ENCODE measurements around the gene TRIM43. TPM values are rescaled to one million over a fixed set of nuclear protein-coding genes. Genes with fewer than 3 reads are reported as not detected.
A peak's percentile ranks its signal among the peaks of the same experiment; 100 is the strongest.
"Not testable (repeated sequence)": the region's sequence is repeated elsewhere in the genome, so short reads cannot be mapped to it uniquely, and the experiment has no call there.

The TRIM43 gene
- polyA plus RNA-seq (ENCODE audit: insufficient read depth in 1 of 5, insufficient read length in 5 of 5, low replicate concordance in 1 of 5): not detected
- long read RNA-seq, donor 1: 0 reads
- long read RNA-seq, donor 2: 0 reads
- long read RNA-seq, donor 3: 0 reads
- long read RNA-seq, donor 4: 0 reads
- long read RNA-seq, donor 5: 0 reads
- long read RNA-seq, donor 6: 0 reads
- long read RNA-seq, donor 7: 0 reads
- long read RNA-seq, donor 8: 0 reads

GRCh38 chr2:95591701-95592100, at the start of gene TRIM43:
TRIM43 (plus strand) TSS chr2:95592001; CDS start chr2:95594024, 2,023 bp downstream.
- DNase-seq: not testable (repeated sequence)

DNA sequence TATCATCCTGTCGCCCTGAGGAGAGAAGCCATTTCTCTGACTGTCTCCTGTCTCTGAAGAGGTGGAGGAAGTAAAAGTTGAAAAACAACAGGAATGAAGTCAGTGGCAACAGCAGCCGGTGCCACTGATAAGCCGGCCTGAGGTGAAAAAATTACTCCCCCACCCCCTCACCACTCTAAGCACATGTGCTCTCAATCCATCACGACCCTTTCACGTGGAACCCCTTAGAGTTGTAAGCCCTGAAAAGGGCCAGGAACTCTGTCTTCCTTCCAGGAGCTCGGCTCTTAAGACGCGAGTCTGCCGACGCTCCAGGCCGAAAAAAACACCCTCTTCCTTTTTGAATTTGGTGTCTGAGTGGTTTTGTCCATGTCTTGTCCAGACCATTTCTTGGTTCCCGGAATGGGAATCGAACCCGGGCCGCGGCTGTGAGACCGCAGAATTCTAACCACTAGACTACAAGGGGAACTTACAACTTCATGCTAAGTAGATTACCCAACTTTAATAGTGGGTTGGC, 40.7 kb upstream of the TRIM43 start:
- DNase-seq: no peak

DNA sequence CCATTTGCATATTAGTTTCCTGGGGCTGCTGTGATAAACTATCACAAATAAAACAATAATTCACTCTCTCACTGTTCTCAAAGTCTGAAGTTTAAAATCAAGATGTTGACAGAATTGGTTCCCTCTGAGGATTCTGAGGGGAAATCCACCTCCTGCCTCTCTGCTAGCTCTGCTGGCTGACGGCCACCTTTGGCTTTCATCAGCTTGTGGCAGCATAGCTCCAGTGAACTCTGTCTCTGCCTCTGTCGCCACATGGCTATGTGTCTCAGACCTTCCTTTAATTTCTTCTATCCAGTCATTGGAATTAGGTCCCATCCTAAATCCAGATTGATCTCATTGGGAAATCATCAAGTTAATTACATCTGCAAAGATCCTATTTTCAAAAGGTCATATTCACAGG, 38.9 kb upstream of the TRIM43 start:
- no peak for DNase-seq

DNA sequence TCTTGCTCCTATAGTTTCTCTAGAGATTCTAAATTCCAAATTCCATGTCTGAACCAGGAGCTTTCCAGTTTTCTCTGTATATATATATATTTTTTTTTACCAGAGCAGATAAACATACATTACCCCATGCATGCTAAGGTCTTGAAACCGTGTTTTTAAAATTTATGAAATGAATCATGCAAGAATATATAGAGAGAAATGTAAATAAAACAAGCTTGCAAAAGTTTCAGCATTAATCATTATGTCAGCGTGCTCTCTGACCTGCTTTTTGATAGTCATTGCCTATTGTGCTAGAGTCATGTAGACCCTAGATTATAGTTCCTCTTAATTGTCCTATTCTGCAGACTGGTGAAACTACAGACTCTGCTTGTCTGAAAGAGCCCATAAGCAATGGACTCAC, 22.6 kb upstream of the TRIM43 start:
- DNase-seq: no peak

- DNase-seq: no peak
Observed at GRCh38 chr2:95573866-95574265, 17.9 kb upstream of the TRIM43 start.

- DNase-seq: no peak
Observed at GRCh38 chr2:95574506-95574905, 17.3 kb upstream of the TRIM43 start.

- DNase-seq: no peak
Observed at GRCh38 chr2:95575857-95576256, 15.9 kb upstream of the TRIM43 start.

DNA sequence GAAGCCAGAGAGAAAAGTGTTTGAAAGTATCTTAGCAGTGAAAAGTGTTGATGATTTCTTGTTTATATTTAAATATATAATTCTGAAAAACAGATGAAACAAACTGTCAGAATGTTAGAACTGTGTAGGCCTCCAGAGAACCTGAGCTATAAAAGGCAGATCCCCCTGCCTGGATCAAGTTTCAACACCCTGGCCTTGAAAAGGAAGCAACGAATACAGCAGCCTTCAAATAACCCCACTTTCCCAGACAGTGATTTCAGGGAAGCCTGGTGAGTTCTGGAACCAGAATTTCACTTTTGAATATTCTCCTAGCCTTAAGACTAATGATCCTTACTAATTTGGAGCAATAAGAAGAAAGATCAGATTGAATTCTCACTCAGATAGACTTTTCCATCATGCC, 13.3 kb upstream of the TRIM43 start:
- no peak for DNase-seq

DNA sequence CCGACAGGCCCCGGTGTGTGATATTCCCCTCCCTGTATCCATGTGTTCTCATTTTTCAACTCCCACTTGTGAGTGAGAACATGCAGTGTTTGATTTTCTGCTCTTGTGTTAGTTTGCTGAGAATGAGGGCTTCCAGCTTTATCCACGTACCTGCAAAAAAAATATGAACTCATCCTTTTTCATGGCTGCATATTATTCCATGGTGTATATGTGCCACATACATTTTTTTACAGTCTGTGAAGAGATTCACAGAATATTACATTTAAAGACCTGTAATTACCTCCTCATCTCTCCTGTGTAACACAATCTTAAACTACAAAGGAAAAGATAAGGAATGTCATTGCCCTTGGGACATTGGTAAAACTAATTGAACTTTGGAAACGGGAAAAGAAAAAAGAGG, 8.3 kb upstream of the TRIM43 start:
- DNase-seq: not testable (repeated sequence)

DNA sequence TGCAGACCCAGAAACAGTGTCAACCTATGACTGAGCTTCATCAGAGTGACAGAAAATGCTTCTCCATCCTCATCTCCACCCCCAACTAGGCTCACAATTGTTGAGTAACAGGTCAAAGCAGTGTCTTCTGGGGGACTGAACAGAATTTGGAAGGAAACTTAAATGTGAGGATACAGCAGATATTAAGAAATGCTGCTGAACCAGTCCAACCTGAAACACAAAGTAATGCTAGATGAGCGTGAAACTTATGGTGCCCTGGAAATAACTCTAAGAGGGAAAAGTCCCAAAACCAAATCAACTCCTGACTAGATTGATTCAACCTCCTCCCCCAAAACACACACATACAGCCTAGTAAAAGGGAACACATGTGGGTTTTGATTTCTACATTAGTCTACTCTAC, 7.5 kb upstream of the TRIM43 start:
- peak; percentile 12 to 15 for DNase-seq

DNA sequence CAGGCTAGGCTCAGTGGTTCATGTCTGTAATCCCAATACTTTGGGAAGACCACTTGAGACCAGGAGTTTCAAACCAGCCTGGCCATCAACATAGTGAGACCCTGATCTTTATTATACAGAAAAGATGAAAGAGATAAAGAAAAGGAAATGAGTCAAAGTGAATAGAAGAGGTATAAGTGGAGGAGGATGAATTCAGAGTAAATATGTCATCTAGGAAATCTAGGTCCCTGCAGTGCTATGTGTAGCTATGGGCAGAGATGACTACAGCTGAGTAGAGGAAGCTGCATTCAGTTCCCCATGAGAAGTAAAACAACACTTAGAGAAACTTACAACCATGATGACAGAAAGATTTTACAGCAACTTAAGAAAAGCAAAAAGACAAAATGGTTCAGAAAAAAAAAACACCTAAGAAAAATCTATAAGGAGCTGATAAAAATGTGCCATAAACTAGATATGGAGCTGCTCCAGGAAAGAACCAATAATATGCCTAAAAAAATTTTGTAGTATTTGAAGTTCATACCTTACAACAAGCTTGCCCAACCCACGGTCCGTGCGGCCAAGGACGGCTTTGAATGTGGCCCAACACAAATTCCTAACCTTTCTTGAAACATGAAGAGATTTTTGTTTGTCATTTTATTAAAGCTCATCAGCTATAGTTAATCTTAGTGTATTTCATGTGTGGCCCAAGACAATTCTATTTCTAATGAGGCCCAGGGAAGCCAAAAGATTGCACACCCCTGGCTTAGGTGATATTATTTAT, 1.8 kb upstream of the TRIM43 start:
- DNase-seq: not testable (repeated sequence)

GRCh38 chr2:95592973-95593372, 1.2 kb downstream of the TRIM43 start:
- DNase-seq: not testable (repeated sequence)

DNA sequence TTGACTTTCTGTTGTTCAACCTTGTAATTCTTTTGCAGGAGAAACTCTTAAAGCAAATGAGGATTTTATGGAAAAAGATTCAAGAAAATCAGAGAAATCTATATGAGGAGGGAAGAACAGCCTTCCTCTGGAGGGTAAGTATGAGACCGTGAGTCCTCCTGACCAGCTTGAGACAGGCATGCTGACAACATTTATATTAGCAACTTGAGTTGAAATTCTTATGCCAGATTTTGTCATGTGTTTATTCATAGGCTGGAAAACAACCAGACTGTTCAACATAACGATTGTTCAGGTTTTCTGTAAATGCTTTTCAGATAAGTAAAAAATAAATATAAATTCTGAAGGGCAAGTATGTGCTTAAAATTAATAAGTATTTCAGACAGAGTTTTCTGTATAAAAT, 3.2 kb downstream of the TRIM43 start:
- DNase-seq: not testable (repeated sequence)

GRCh38 chr2:95601301-95601700, 9.5 kb downstream of the TRIM43 start:
- DNase-seq: not testable (repeated sequence)

- DNase-seq: not testable (repeated sequence)
Observed at GRCh38 chr2:95602146-95602545, 10.3 kb downstream of the TRIM43 start.

- DNase-seq: not testable (repeated sequence)
Observed at GRCh38 chr2:95608356-95608755, 16.6 kb downstream of the TRIM43 start.

GRCh38 chr2:95609764-95610163, 18.0 kb downstream of the TRIM43 start:
- not testable (repeated sequence) for DNase-seq

DNA sequence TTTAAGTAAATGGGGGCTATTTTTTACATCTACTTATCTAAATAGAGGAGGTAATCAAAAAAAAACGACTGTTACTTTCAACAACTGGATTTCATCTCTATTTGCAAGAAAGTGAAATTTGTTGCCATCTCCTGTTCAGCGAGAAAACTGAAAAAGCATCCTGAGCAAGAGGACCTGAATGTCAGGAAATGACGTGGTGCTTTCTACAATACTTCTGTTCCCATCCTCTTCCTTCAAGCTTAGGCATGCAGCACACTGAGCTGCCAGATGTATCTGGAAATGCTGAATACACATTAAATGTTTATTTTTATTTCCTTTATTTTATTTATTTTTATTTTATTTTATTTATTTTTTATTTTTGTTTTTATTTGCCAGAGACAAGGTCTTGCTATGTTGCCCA, 21.2 kb downstream of the TRIM43 start:
- not testable (repeated sequence) for DNase-seq

- not testable (repeated sequence) for DNase-seq
Observed at GRCh38 chr2:95622728-95623127, 30.9 kb downstream of the TRIM43 start.

GRCh38 chr2:95630987-95631386, 39.2 kb downstream of the TRIM43 start:
- DNase-seq: not testable (repeated sequence)

GRCh38 chr2:95633626-95634259, 41.9 kb downstream of the TRIM43 start:
- not testable (repeated sequence) for DNase-seq

GRCh38 chr2:95640515-95641288, 48.9 kb downstream of the TRIM43 start:
- not testable (repeated sequence) for DNase-seq
